COLO829 (cell line): ENCODE results near the gene NGDN.
"Not testable (repeated sequence)": the region's sequence is repeated elsewhere in the genome, so short reads cannot be mapped to it uniquely, and the experiment has no call there.

Source experiments
- DNase-seq: peaks from one replicate; pipeline ENCODE4 v3.0.0; 2012; ENCODE audit warnings: low spot score

The NGDN gene

DNA sequence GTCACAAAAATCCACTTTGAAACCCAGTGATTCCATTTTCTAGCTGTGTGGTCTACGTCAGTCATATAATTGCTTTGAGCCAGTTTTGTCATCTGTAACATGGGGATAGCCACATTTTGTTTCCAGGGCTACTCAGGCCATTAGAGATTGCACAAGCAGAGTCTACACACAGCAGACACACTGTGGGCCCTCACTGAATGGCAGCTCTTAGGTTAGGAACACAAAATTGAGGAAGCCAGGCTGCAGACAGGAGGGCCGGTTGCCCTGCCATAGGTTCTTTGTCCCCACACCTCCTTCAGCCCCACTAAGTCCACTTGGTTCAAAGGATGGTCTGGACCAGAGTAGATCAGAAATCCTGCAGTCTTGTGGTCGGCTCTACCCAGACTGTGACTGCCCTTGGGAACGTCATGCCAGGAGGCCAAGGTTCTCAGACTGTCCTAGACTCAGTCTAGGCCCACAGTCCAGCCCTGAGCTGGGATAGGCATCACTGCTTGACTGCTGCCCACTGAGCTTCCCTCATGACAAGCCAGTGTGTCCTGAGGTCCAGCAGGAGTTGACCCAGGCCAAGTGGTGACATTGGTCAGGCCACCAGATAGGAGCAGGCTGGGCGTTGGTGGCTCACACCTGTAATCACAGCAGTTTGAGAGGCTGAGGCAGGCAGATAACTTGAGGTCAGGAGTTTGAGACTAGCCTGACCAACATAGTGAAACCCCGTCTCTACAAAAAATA, 30.2 kb upstream of the NGDN start:
- no peak for DNase-seq

DNA sequence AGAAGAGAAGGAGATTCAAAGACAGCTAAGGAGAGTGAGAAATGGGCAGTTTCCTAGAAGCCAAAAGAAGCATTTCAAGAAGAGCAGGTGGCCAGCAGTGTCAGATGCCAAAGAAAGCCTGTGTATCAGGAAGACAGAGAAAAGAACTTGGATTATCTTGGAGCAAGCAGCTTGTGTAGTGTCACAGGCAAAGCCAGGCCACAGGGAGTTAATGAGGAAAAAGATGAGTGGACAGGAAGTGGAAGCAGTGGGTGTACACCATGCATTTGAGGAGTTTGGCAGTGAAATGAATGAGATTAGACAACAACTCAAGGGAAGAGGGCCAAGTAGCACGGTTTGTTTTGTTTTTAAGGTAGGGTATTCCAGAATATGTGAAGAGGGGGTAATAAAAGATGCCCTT, 28.4 kb upstream of the NGDN start:
- peak; percentile 18 for DNase-seq

DNA sequence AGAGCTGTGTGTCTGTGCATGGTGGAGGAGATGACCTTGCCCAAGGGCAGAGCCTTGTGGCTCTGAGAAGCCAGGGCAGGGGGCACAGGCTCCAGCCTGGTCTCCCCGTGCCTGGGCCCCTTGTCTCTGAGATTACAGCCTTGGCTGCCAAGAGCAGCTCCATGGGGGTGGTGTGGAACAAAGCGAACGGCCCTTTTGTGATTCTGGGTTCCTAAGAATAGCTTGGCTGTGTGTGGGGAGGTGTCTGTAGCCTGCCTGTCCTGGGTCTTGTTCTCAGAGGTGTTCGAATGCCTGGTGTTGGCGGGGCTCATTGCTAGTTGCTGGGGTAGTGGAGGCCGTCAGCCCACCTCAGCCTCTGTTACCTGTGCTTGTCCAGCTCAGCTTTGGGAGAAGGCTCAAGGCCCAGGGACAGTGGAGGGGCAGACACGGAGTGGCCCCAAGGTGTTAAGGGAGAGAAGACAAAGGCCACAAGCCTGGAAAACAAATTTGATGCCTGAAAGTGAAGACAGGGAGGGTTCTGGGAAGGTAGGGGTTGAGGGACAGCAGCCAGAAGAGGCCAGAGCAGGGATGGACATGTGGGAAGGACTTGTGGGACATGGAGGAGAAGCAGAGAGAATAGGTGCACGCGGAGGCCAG, 26.7 kb upstream of the NGDN start:
- no peak for DNase-seq

DNA sequence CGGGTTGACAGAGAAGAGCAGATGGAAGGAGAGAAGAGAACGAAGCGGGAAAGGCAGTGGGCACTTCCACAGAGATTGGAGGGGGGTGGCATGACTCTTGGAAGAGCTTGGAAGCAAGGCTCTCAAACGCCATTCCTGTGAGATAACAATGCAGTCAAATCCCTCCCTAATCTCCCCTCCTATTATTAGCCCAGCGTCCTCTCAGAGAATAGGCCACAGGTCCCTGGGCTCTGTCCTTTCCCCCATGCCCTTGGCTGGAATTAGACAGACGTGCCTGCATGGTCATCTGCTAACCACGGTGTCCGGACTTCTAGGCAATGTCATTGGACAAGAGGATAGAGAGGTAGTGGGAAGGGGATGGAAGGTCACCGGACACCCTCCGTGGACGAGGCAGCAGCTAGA, 26.1 kb upstream of the NGDN start:
- DNase-seq, result no peak

DNA sequence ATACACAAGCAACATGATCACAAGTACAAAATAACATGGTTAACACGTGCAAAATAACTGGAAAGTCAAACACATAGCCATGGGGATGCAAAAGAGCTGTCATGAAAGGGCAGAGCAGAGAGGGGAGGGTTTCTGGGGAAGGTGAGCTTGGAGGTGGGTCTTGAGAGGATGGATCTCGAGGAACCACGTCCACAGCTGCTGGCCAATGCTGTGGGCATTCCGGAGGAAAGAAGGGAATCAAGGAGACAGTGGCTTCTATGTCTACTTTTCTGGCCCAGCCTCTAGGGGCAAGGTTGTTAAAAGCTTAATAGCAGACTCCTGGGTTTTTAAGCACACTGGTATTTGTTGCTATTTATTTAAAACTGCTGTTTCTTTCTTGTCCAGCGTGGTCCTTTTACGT, 25.6 kb upstream of the NGDN start:
- DNase-seq, result no peak

DNA sequence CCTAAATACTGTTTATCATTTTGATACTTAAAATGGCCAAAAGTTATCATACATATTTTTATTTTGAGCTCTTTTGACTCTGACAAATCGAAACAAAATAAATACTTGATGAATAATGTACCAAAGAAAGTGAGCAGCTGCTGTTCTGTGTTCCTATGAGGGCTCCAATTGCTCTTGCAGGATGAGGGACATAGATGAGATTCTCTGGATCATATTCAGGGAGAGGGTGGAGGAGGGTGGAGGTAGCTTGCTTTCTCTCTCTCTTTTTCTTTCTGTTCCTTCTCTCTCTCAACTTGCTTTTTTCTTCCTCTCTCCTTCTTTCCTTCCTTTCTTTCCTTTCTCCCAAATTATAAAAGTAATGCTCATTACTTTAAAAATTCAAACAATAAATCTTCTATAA, 25.2 kb upstream of the NGDN start:
- DNase-seq, result no peak

DNA sequence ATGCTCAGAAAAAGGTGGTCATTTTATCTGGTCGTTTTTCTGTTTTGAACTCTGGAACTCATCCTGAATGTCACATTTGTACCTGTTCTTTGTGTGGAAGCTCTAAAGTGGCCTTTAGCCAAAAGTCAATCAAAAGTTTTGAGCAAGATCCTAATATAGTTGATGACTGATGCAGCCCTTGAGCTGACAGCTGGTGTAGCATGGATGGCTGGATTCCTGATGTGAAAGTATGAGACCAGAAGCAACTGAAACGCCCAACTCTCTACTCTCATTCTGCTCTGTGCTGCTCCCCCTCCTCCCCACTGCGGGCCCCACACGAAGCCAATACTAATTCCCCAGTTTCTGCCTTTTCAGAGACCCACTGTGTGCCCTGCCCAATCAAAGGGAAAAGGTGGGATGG, 23.7 kb upstream of the NGDN start:
- no peak for DNase-seq

DNA sequence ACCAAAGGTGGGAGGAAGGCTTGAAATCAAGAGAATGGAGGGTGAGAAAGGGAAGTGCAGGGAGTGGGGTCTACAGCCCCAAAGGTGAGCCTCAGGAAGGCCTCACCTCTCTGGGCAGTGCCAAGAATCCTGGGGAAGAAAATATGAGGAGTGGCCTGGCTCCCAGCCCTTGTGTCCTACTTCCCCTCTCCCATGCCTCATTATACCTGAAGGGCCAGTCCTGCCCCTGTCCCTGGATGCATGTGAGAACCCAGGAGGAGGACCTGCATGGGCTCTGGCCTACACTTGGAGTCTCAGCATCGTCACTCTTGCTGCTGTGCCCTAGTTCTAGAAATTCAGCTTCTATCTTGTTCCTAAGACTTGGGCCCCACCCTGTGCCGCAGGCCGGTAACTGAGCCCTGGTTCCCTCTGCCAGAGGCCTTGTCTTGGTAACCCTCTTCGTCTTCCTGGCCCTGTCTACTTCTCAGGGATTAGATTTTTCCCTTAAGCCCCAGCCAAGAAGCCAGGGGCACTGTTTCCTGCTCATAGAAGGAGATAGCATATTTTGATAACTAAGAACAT, 23.1 kb upstream of the NGDN start:
- no peak for DNase-seq

DNA sequence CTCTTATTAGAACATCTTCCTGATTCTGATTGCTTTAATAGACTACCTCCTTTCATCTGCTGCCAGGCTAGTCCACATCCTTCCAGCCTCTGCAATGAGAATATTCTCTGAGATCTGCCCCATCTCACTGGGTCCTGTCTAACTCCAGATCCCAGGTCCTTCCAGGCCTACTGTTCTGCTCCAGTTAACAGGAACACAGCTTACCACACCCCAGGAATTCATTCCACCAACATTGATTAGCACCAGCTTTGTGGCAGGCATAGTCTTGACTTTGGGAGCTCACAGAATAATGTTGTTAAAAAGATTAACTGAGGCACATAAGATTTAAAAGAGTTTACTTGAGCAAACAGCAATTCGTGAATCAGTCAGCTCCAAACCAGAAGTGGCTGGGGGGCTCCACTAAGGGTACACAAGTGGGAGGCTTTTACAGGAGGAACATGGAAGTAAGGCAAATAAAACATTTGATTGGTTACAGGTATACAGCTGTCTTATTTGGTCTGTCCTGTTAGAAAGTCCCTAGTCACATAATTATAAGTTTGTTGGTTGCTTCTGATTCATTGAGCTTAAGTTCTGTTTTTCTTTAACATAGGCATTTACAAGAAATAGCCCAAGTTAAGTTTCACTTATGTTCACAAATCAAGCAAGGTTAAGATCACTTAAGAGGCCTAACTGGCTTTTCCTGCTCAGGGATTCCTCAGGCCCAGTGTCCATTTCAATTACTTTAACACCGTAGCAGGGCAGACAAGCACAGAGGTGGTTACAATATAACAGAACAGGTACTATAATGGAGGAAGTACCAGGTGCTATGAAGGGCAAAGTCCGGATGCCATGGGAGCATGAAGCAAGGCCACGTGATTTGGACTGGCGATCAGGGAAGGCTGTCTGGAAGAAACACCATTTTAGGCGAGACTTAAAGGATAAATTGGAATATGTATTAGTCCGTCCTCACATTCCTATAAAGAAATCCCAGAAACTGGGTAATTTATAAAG, 21.8 kb upstream of the NGDN start:
- no peak for DNase-seq

DNA sequence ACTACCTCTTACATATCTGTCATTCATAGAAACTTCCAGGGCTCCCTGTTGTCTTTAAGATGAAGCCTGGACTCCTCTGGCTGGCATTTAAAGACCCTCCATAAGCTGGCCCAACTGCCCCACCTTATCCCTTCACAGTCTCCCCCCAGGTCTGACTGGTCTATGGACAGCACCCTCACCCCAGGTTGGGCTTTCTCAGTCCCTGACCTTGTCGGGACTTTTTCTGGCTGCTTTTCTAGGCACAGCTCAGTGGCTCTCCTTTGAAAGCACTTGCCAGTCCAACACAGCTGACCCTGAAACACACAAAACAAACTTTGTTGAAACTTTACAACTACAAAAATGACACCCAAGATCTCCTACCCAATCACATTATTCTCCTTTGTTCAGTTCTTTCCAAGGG, 20.2 kb upstream of the NGDN start:
- DNase-seq, result no peak

DNA sequence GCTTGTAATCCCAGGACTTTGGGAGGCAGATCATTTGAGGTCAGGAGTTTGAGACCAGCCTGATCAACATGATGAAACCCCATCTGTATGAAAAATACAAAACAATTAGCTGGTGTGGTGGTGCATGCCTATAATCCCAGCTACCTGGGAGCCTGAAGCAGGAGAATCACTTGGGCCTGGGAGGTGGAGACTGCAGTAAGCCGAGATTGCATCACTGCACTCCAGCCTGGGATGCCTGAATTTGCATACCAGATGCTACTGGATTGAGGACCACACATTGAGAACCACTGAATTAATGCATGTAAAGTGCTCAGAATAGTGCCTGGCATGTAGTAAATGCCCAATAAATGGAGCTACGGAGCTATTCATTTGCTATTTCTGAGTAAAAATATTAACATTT, 19.1 kb upstream of the NGDN start:
- DNase-seq, result no peak

DNA sequence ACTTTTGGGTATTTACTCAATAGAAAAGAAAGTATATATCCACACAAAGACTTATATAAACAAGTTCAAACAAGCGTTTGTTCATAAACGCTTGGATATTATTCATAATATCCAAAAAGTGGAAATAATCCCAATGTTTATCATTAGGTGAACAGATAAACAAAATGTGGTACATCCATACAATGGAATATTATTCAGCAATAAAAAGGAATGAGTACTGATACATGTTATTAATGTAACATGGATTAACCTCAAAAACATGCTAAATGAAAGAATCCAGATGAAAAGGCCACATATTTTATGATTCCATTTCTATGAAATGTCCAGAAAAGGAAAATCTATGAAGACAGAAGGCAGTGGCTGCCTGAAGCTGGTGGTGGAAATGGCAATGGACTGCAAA, 17.3 kb upstream of the NGDN start:
- DNase-seq, result no peak

DNA sequence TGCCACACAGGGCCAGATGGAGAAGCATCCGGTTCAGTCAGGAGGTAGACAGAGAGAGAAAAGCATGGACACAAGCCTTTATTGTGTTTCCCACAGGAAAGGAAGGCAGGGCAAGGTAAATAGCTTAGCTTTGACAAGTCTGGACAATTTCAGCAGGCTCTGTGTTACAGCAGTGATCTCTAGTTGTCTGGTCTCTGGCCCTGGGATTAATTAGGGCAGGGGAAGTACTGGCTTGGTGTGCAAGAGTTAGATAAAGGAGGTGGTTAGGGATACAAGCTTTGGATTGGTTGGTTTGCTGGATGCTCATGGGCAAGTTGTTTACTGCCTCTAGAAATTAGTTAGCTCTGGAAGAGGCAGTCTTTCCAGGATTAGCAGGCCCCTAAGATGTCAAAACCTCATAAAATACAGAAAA, 15.1 kb upstream of the NGDN start:
- peak; percentile 33 for DNase-seq

DNA sequence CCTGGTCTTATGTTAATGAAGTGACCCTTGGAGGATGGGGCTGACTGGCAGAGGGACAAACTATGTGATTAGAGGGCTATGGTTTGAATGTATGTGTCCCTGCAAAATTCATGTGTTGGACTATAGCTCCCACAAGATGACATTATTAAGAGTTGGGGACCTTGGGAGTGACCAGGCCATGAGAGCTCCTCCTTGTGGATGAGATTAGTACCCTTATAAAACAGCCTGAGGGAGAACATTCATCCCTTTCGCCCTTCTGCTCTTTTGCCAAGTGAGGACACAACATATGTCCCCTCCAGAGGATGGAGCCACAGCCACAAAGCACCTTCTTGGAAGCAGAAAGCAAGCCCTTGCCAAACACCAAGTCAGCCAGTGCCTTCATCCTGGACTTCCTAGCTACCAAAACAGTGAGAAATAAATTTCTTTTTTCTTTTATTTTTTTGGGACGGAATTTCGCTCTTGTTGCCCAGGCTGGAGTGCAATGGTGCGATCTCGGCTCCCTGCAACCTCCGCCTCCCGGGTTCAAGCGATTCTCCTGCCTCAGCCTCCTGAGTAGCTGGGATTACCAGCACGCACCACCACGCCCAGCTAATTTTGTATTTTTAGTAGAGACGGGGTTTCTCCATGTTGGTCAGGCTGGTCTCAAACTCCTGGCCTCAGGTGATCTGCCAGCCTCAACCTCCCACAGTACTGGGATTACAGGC, 12.5 kb upstream of the NGDN start:
- DNase-seq, result not testable (repeated sequence)

DNA sequence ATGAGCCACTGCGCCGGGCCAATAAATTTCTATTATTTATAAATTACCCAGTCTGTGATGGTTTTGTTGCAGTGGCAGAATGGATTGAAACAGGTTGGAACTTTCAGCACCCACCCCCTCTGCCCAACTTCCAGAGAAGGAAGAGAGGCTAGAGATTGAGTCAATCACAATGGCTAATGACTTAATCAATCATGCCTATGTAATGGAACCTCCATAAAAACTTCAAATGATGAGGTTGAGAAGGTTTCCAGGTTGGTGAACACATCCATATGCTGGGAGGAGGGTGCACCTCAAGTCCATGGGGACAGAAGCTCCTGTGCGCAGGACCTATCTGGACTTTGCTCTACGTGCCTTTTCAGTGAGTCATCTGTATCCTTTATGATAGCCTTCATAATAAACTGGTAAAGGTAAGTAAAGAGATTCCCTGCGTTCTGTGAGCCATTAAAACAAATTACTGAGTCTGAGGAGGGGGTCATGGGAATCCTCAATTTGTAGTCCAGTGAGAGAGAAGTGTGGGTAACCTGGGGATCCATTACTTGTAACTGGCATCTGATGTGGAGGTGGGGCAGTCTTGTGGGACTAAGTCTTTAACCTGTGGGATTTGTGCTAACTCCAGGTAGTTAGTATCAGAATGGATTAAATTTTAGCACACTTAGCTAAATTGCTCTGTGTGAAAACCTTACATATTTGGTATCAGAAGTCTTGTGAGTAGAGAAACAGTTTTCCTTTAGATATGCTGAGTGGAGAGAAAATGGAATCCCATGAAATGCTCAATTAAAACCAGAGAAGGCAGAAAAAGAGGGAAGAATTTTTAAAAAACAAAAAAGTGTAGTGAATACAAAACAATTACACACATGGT, 11.7 kb upstream of the NGDN start:
- DNase-seq, result no peak

DNA sequence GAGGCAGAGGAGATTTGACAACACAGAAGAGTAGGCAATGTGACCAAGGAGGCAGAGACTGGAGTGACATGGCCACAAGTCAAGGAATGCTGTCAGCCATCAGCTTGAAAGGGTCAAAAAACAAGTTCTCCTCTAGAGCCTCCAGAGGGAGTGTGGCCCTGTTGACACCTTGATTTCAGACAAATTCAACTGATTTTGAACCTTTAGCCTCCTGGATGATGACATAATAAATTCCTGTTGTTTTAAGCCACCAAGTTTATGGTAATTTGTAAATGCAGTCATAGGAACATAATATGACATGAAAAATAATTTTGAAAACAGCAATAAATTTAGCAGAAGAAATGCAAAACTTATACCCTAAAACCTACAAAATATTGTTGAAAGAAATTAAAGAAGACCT, 8.5 kb upstream of the NGDN start:
- no peak for DNase-seq

DNA sequence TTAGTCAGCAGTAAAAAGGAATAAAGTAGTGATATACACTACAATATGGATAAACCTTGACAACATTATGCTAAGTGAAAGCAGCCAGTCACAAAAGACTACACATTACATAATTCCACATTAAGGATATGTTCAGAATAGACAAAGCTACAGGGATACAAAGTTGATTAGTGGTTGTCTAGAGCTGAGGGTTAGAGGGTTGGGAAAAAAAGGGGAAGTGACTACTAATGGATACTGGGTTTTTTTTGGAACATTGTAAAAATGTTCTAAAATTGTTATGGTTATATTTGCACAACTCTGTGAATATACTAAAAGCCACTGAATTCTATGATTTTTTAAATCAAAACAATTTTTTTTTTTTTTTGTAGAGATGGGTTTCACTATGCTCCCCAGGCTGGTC, 4.8 kb upstream of the NGDN start:
- no peak for DNase-seq

DNA sequence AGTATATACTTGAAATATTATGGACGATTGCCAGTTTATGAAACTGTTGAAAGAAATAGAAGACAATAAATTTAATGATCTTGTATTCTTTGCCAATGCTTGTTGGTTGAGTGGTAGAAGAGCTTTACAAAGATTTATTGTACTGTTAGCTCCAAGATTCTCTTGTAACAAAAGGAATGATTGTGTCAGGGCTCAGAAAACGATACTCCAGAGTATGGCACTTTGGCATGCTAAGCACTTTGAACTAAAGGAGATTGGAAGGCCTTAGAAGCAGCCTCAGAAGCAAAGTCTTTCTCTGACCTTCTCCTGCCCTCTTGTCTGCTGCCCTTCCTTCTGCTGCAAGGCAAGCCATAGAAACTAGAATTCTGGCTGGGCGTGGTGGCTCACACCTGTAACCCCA, 4.2 kb upstream of the NGDN start:
- DNase-seq, result peak; percentile 49

DNA sequence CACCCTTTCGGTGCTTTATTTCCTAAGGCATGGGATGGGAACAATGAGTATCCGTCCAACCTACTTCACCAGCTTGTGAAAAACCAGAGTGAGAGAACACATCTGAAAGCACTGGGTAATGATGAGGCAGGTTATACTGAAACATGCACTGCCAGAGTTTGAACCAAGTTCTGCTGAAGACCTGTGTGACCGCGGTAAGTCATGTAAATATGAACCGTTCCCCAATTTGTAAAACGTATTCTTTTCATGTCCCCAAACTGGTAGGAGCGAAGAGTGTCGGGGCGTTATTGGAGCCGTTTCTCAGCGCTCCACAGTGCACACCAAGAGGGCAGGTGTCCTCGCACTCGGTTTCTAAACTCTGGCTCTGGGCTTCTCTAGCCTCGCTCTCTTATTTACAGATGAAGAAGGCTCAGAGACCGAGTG, 788 bp upstream of the NGDN start:
- DNase-seq, result no peak

DNA sequence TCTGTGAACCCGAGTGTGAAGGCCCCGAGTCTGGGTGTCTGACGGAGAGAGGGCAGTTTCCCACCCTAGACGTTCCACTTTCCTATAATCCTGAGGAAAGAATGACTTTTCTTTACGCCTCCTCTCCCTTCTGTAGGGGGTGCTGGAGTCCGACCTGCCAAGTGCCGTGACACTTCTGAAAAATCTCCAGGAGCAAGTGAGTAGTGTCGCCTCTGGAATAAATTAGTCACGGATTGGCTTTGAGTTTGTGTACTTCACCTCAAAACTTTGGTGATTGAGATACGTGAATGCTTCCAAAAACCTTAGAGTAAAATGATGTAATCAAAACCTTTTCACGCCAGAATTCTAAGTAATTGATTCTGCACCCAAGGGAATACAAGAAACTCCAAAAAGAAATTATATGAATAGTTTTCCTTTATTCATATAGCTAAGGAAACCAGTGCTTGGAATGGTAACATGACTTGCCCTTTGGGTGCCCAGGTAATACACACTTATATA, 452 bp downstream of the NGDN start:
- DNase-seq, result no peak

DNA sequence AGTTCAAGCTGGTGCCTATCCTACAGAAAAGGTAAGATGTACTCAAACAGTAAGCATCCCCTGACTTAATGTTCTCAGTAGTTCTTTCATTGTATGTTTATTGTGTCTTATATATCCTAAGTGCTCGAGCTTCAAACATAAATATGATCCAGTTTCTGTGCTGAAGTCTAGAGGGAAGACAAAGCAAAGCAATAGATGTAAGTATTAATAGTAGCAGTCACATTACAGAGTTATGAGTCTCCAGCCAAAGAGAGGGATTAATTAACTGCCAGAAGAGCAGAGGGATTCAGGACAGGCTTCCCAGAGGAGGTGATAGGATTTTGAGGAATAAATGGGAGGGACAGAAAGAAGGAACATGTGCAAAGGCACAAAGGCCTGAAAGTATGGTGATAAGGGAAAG, 1.4 kb downstream of the NGDN start:
- no peak for DNase-seq
